Activated CD4-positive, alpha-beta memory T cell treated with anti-CD3 and anti-CD28 coated beads, Interleukin-2, amount 10 ng/mL, durations not matched to agents 7 days and 5 days (primary cell): ENCODE data around the gene ITSN2. TPM values are rescaled to one million over a fixed set of nuclear protein-coding genes. Genes with fewer than 3 reads are reported as not detected.
"Not testable (repeated sequence)": the region's sequence is repeated elsewhere in the genome, so short reads cannot be mapped to it uniquely, and the experiment has no call there.

Experiments
- CTCF ChIA-PET: fragments of 350-600 bp; sonication (Branson Sonifier 250); formaldehyde crosslinking; loops from one replicate; lab custom pipeline; 2021; ENCODE audit warnings: antibody characterized with exemption, inconsistent platforms; lab: Charles Lee
- POLR2A ChIA-PET: fragments of 350-600 bp; sonication (Branson Sonifier 250); formaldehyde crosslinking; loops from one replicate; lab custom pipeline; 2021; ENCODE audit warnings: antibody characterized with exemption; lab: Charles Lee
- DNase-seq: peaks from one replicate; pipeline ENCODE4 v3.0.0-alpha.2; 2020
- H3K27ac Mint-ChIP-seq: one replicate; pipeline ENCODE4 v1.8.0; 2021; ENCODE audit warnings: mild to moderate bottlenecking, mixed read lengths
- H3K27me3 Mint-ChIP-seq: one replicate; pipeline ENCODE4 v1.8.0; 2021; ENCODE audit warnings: mixed read lengths
- H3K36me3 Mint-ChIP-seq: one replicate; pipeline ENCODE4 v1.8.0; 2021; ENCODE audit warnings: low read depth, mixed read lengths
- H3K4me1 Mint-ChIP-seq: one replicate; pipeline ENCODE4 v1.8.0; 2021; ENCODE audit warnings: mixed read lengths
- H3K4me3 Mint-ChIP-seq: one replicate; pipeline ENCODE4 v1.8.0; 2021; ENCODE audit warnings: mild to moderate bottlenecking, mixed read lengths
- H3K9me3 Mint-ChIP-seq: one replicate; pipeline ENCODE4 v1.8.0; 2021; ENCODE audit warnings: mixed read lengths
- total RNA-seq, 2 experiments: library from RNA; stranded (reverse); gene quantifications; one replicate each; pipeline ENCODE4 v1.2.3, GENCODE V29; 2021

Gene ITSN2
- total RNA-seq, 2 experiments from 2014 or later, result 75.6 to 75.7 TPM

- POLR2A ChIA-PET, result interaction anchor here (2.1 kb wide), 1 partner anchor 431 kb away, joined by 9 read pairs; the partner anchor contains the start of gene ATAD2B
- H3K27me3 Mint-ChIP-seq, DNase-seq, H3K27ac Mint-ChIP-seq, H3K9me3 Mint-ChIP-seq, H3K4me3 Mint-ChIP-seq, CTCF ChIA-PET: not testable (repeated sequence)
- Mint-ChIP-seq H3K36me3 (peaks cover 11% of the 10 kb centered on the region), H3K4me1 (peaks cover 39% of the 10 kb centered on the region)
These were observed 2.6 kb downstream of the ITSN2 start for GRCh38 chr2:24357767-24358166.

DNA sequence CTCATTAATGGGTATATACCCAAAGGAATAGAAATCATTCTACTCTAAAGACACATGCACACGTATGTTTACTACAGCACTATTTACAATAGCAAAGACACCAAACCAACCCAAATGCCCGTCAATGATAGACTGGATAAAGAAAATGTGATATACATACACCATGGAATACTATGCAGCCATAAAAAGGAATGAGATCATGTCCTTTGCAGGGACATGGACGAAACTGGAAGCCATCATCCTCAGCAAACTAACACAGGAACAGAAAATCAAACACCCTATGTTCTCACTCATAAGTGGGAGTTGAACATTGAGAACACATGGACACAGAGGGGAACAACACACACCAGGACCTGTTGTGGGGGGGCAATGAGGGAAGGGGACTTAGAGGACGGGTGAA, 3.2 kb downstream of the ITSN2 start:
- H3K9me3 Mint-ChIP-seq, CTCF ChIA-PET, H3K4me3 Mint-ChIP-seq, DNase-seq, POLR2A ChIA-PET, H3K27ac Mint-ChIP-seq, H3K27me3 Mint-ChIP-seq: not testable (repeated sequence)
- Mint-ChIP-seq H3K4me1 (peaks cover 39% of the 10 kb centered on the region), H3K36me3 (peaks cover 11% of the 10 kb centered on the region)

- POLR2A ChIA-PET, result no interaction called here
- Mint-ChIP-seq H3K9me3 (no peaks in the 10 kb centered on the region), H3K27me3 (no peaks in the 10 kb centered on the region), H3K27ac (no peak overlapping the region), H3K4me3 (no peak overlapping the region), H3K4me1 (peaks cover 40% of the 10 kb centered on the region), H3K36me3 (peaks cover 11% of the 10 kb centered on the region)
- CTCF ChIA-PET, result no interaction called here
- no peak for DNase-seq
These were observed 5.4 kb downstream of the ITSN2 start for GRCh38 chr2:24354957-24355356.

DNA sequence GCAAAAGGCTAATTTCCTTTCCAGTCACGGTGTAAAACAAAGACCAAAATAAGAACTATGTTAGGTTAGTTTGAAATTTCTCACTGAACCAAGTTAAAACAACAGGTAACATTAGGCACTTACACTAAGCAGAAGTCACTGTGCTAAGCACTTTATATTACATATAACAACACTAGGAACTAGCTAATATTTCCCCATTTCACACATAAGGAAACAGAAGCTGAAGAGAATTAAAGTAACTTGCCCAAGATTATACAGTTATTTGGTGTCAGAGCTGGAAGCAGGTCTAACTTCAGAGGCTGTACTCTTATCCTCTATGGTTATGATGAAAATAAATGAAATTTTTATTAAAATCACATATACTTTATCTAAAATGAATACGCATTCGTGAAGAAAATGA, 5.9 kb downstream of the ITSN2 start:
- H3K36me3 Mint-ChIP-seq, result peaks cover 11% of the 10 kb centered on the region
- peaks cover 42% of the 10 kb centered on the region for H3K4me1 Mint-ChIP-seq
- H3K4me3 Mint-ChIP-seq, result no peak overlapping the region
- ChIA-PET CTCF (no interaction called here), POLR2A (no interaction called here)
- no peaks in the 10 kb centered on the region for H3K27me3 Mint-ChIP-seq
- H3K9me3 Mint-ChIP-seq, result no peaks in the 10 kb centered on the region
- no peak overlapping the region for H3K27ac Mint-ChIP-seq
- no peak for DNase-seq

- POLR2A ChIA-PET, result no interaction called here
- Mint-ChIP-seq H3K4me1 (peaks cover 44% of the 10 kb centered on the region), H3K4me3 (no peak overlapping the region), H3K27me3 (no peaks in the 10 kb centered on the region), H3K27ac (no peak overlapping the region), H3K9me3 (no peaks in the 10 kb centered on the region), H3K36me3 (peaks cover 11% of the 10 kb centered on the region)
- CTCF ChIA-PET, result no interaction called here
- DNase-seq, result no peak
These were observed 6.4 kb downstream of the ITSN2 start for GRCh38 chr2:24353973-24354372.

GRCh38 chr2:24353364-24353763, 7.0 kb downstream of the ITSN2 start:
- Mint-ChIP-seq H3K4me1 (peaks cover 39% of the 10 kb centered on the region), H3K4me3 (no peak overlapping the region), H3K27ac (no peak overlapping the region), H3K36me3 (peaks cover 11% of the 10 kb centered on the region), H3K27me3 (no peaks in the 10 kb centered on the region), H3K9me3 (no peaks in the 10 kb centered on the region)
- CTCF ChIA-PET, result no interaction called here
- POLR2A ChIA-PET, result no interaction called here
- DNase-seq, result no peak

DNA sequence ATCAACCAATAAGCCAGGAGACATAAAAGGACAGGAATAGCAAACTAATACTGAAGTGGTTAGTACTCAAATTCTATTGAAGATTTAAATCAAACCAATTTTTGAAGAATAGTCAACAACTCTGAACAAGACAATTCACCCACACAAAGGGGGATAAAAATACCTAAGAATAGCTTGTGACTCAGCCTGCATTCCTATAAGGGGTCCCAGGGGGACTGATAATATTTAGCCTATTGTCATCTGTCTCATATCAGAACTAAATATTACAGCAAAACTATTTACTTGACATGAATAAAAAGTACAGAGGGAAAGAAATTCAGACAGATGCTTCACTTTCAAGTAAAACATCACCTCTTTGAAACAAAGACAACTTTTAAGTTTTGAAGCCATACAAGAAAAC, 7.7 kb downstream of the ITSN2 start:
- CTCF ChIA-PET, result no interaction called here
- DNase-seq, result no peak
- POLR2A ChIA-PET, result no interaction called here
- peaks cover 6% of the 10 kb centered on the region for H3K36me3 Mint-ChIP-seq
- H3K27me3 Mint-ChIP-seq, result no peaks in the 10 kb centered on the region
- peaks cover 34% of the 10 kb centered on the region for H3K4me1 Mint-ChIP-seq
- no peak overlapping the region for H3K4me3 Mint-ChIP-seq
- no peaks in the 10 kb centered on the region for H3K9me3 Mint-ChIP-seq
- H3K27ac Mint-ChIP-seq, result no peak overlapping the region

- no peak overlapping the region for H3K27ac Mint-ChIP-seq
- no peak overlapping the region for H3K4me3 Mint-ChIP-seq
- ChIA-PET POLR2A (no interaction called here), CTCF (no interaction called here)
- H3K4me1 Mint-ChIP-seq, result peaks cover 31% of the 10 kb centered on the region
- H3K9me3 Mint-ChIP-seq, result no peaks in the 10 kb centered on the region
- no peaks in the 10 kb centered on the region for H3K27me3 Mint-ChIP-seq
- DNase-seq, result no peak
- peaks cover 2% of the 10 kb centered on the region for H3K36me3 Mint-ChIP-seq
These were observed 8.4 kb downstream of the ITSN2 start for GRCh38 chr2:24351981-24352380.

GRCh38 chr2:24351627-24351938, 8.8 kb downstream of the ITSN2 start:
- POLR2A ChIA-PET, result interaction anchor here (1.6 kb wide), 2 partner anchors 9 to 441 kb away, joined by 5 to 9 read pairs; partner anchors contain the start of genes CENPO, ITSN2 and PTRHD1
- no peak overlapping the region for H3K4me3 Mint-ChIP-seq
- peaks cover 30% of the 10 kb centered on the region for H3K4me1 Mint-ChIP-seq
- no peaks in the 10 kb centered on the region for H3K9me3 Mint-ChIP-seq
- no peaks in the 10 kb centered on the region for H3K27me3 Mint-ChIP-seq
- no peak for DNase-seq
- CTCF ChIA-PET, result no interaction called here
- no peaks in the 10 kb centered on the region for H3K36me3 Mint-ChIP-seq
- H3K27ac Mint-ChIP-seq, result no peak overlapping the region

DNA sequence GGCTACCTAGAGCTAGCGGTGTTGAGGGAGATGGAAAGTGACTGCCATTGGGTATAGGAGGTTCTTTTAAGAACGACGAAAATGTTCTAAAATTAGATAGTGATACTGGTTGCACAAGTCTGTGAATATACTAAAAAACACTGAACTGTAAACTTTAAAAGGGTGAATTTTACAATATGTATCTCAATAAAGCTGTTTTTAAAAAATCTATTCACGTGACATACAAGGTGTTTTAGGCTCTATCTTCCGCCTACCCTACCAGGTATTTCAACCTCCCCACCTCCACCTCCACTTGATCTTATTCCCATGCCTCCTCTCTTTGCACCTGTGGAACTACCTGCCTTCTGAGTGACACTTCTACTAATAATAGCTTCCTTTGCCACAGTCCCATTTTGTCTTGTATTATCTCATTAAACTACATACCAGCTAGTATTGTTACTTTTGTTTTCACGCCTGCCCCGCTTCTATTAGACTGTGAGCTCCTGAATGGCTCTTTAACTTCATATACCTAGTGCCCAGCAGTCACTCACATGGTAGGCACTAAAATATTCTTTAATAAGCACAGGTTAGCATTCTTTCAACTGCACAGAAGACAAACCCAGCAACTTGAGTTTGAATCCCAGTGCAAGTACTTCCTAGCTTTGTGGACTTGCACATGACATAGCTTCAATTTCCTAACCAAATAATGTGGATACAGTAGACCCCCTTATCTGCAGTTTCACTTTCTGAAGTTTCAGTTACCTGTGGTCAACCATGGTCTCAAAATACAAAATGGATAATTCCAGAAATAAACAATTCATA, 9.3 kb downstream of the ITSN2 start:
- CTCF ChIA-PET, result no interaction called here
- no peak overlapping the region for H3K4me3 Mint-ChIP-seq
- H3K36me3 Mint-ChIP-seq, result no peaks in the 10 kb centered on the region
- H3K9me3 Mint-ChIP-seq, result no peaks in the 10 kb centered on the region
- no peaks in the 10 kb centered on the region for H3K27me3 Mint-ChIP-seq
- H3K4me1 Mint-ChIP-seq, result peaks cover 30% of the 10 kb centered on the region
- POLR2A ChIA-PET, result interaction anchor here (1.6 kb wide), 2 partner anchors 9 to 442 kb away, joined by 5 to 9 read pairs; partner anchors contain the start of genes CENPO, ITSN2 and PTRHD1
- H3K27ac Mint-ChIP-seq, result no peak overlapping the region
- DNase-seq, result no peak

GRCh38 chr2:24349097-24349496, 11.2 kb downstream of the ITSN2 start:
- Mint-ChIP-seq H3K4me1 (peaks cover 16% of the 10 kb centered on the region), H3K9me3 (no peaks in the 10 kb centered on the region), H3K27ac (no peak overlapping the region), H3K4me3 (no peak overlapping the region), H3K27me3 (no peaks in the 10 kb centered on the region), H3K36me3 (no peaks in the 10 kb centered on the region)
- CTCF ChIA-PET, result no interaction called here
- POLR2A ChIA-PET, result no interaction called here
- DNase-seq, result no peak

GRCh38 chr2:24345937-24346336, 14.4 kb downstream of the ITSN2 start:
- ChIA-PET POLR2A (interaction anchor here (0.8 kb wide), 1 partner anchor 16 kb away, joined by 3 read pairs; no protein-coding TSS in a partner anchor), CTCF (no interaction called here)
- no peak for DNase-seq
- Mint-ChIP-seq H3K9me3 (no peaks in the 10 kb centered on the region), H3K27ac (no peak overlapping the region), H3K36me3 (no peaks in the 10 kb centered on the region), H3K27me3 (no peaks in the 10 kb centered on the region), H3K4me3 (no peak overlapping the region), H3K4me1 (peaks cover 9% of the 10 kb centered on the region)

GRCh38 chr2:24343225-24343882, 17.0 kb downstream of the ITSN2 start:
- POLR2A ChIA-PET, result no interaction called here
- Mint-ChIP-seq H3K36me3 (no peaks in the 10 kb centered on the region), H3K4me1 (peaks cover 9% of the 10 kb centered on the region), H3K27ac (no peak overlapping the region), H3K4me3 (no peak overlapping the region), H3K9me3 (no peaks in the 10 kb centered on the region), H3K27me3 (no peaks in the 10 kb centered on the region)
- CTCF ChIA-PET, result no interaction called here
- no peak for DNase-seq
